Erythroblast (primary cell): Measurements from ENCODE around the gene HK3.

Source experiments
- GATA1 ChIP-seq: IDR thresholded peaks from 2 replicates; pipeline ENCODE4 v1.6.1; 2011; ENCODE audit warnings: low read depth, mild to moderate bottlenecking, control low read depth, low read length, moderate library complexity
- POLR2A ChIP-seq: IDR thresholded peaks from 2 replicates; pipeline ENCODE4 v1.6.1; 2011; ENCODE audit warnings: mild to moderate bottlenecking, low read length

- TF ChIP-seq POLR2A (no peak), GATA1 (no peak)
These were observed 61.4 kb downstream of the HK3 start for GRCh38 chr5:176837707-176838115.
